Urothelium cell line (cell line): ENCODE results near the gene AKT3.
"Not testable (repeated sequence)": the region's sequence is repeated elsewhere in the genome, so short reads cannot be mapped to it uniquely, and the experiment has no call there.

Experiments used
- DNase-seq: peaks from one replicate; pipeline ENCODE4 v3.0.0; 2011; ENCODE audit warnings: low spot score, mixed read lengths
- FAIRE-seq: peaks from 2 replicates; lab custom pipeline; 2011; peaks lifted over from hg19 to GRCh38; lab: Jason Lieb, UNC

The AKT3 gene

GRCh38 chr1:243842978-243843511, 7.0 kb downstream of the AKT3 start:
- no peak for FAIRE-seq

GRCh38 chr1:243842161-243842560, 7.9 kb downstream of the AKT3 start:
- FAIRE-seq (no peak), DNase-seq (no peak)

More at GRCh38 chr1:243842978-243843511, 7.0 kb downstream of the AKT3 start:
- DNase-seq = peak; percentile 41

GRCh38 chr1:243841507-243841906, 8.5 kb downstream of the AKT3 start:
- FAIRE-seq (no peak), DNase-seq (no peak)

GRCh38 chr1:243837907-243838535, 12.0 kb downstream of the AKT3 start:
- FAIRE-seq (no peak), DNase-seq (no peak)

GRCh38 chr1:243834130-243834529, 15.9 kb downstream of the AKT3 start:
- DNase-seq (no peak), FAIRE-seq (no peak)

- DNase-seq = no peak
- no peak for FAIRE-seq
Measured at GRCh38 chr1:243831463-243831862, 18.6 kb downstream of the AKT3 start.

GRCh38 chr1:243827206-243827605, 22.8 kb downstream of the AKT3 start:
- no peak for DNase-seq
- no peak for FAIRE-seq

- not testable (repeated sequence) for DNase-seq, FAIRE-seq
Measured at GRCh38 chr1:243824907-243825306, 25.1 kb downstream of the AKT3 start.

GRCh38 chr1:243821177-243821680, 28.8 kb downstream of the AKT3 start:
- DNase-seq = no peak
- no peak for FAIRE-seq

- DNase-seq = no peak
- FAIRE-seq = no peak
Measured at GRCh38 chr1:243819438-243819839, 30.6 kb downstream of the AKT3 start.

GRCh38 chr1:243818978-243819377, 31.1 kb downstream of the AKT3 start:
- DNase-seq = no peak
- FAIRE-seq = no peak

GRCh38 chr1:243814718-243815117, 35.3 kb downstream of the AKT3 start:
- no peak for FAIRE-seq
- no peak for DNase-seq

- DNase-seq, FAIRE-seq: not testable (repeated sequence)
Measured at GRCh38 chr1:243807346-243807745, 42.7 kb downstream of the AKT3 start.

- DNase-seq = no peak
- no peak for FAIRE-seq
Measured at GRCh38 chr1:243806310-243806709, 43.7 kb downstream of the AKT3 start.

- DNase-seq = no peak
- FAIRE-seq = no peak
Measured at GRCh38 chr1:243802736-243803135, 47.3 kb downstream of the AKT3 start.

GRCh38 chr1:243801378-243801777, 48.7 kb downstream of the AKT3 start:
- no peak for FAIRE-seq
- DNase-seq = no peak

GRCh38 chr1:243799908-243800307, 50.1 kb downstream of the AKT3 start:
- DNase-seq (no peak), FAIRE-seq (no peak)

- DNase-seq (peak; percentile 29), FAIRE-seq (no peak)
Measured at GRCh38 chr1:243798726-243799125, 51.3 kb downstream of the AKT3 start.

GRCh38 chr1:243796016-243796415, 54.0 kb downstream of the AKT3 start:
- DNase-seq (no peak), FAIRE-seq (no peak)

- DNase-seq (no peak), FAIRE-seq (no peak)
Measured at GRCh38 chr1:243793298-243793697, 56.7 kb downstream of the AKT3 start.

GRCh38 chr1:243792891-243793290, 57.2 kb downstream of the AKT3 start:
- no peak for DNase-seq
- no peak for FAIRE-seq

GRCh38 chr1:243792401-243792800, 57.6 kb downstream of the AKT3 start:
- DNase-seq = no peak
- no peak for FAIRE-seq
